Ishikawa (cell line): ENCODE data around the gene EVC2.

Experiments used
- CEBPB ChIP-seq: IDR thresholded peaks from 2 replicates; pipeline ENCODE4 v1.6.1; 2012
- EP300 ChIP-seq: IDR thresholded peaks from 2 replicates; pipeline ENCODE4 v1.6.1; 2012; ENCODE audit warnings: borderline replicate concordance
- NFIC ChIP-seq: IDR thresholded peaks from 2 replicates; pipeline ENCODE4 v1.6.1; 2012
- RAD21 ChIP-seq: IDR thresholded peaks from 2 replicates; pipeline ENCODE4 v1.6.1; 2012; ENCODE audit warnings: low read depth
- TAF1 ChIP-seq: IDR thresholded peaks from 2 replicates; pipeline ENCODE4 v1.6.1; 2012; ENCODE audit warnings: low read depth, mild to moderate bottlenecking
- TCF12 ChIP-seq: IDR thresholded peaks from 2 replicates; pipeline ENCODE4 v1.6.1; 2012; ENCODE audit warnings: low read depth
- TEAD4 ChIP-seq: IDR thresholded peaks from 2 replicates; pipeline ENCODE4 v1.6.1; 2012
- TF ChIP-seq, protein P1 (sequence below): IDR thresholded peaks from 2 replicates; pipeline ENCODE4 v1.6.1; 2012
- TF ChIP-seq, protein P2 (sequence below): IDR thresholded peaks from 2 replicates; pipeline ENCODE4 v1.6.1; 2012; ENCODE audit warnings: low read depth, mild to moderate bottlenecking

DNA sequence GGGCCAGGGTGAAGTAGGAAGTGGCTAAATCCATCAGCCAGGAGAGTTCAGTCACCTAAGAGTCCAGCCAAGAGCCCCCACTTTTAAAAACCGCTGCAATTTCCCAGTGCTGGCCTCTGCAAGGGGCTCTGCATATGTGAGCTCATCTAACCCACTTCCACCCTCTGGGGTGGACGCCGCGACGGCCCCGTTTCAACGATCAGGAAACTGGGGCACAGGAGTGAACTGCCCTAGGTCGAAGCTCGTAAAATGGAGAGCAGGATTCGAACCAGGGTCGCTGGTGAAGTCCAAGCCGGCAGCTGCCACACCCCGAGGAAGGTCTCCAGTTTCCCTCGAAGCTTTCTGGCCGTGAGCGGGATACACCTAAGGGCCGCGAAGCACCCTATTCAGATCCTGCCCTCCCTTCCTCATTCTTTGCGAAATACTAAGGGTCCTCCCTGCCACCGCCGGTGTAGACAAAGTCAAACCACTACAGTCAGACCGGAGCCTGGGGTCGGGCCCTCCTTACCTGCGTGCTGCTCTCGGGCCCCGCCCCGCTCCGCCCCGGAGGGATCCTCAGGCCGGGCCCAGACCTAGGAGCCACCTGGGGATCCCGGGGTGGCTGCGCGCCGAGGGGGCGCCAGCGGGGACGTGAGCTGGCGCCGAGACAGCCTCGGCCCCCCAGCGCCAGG, 446 bp downstream of the EVC2 start:
- TF ChIP-seq NFIC (no peak), TAF1 (no peak), RAD21 (no peak), CEBPB (no peak), EP300 (no peak), TEAD4 (no peak), TCF12 (no peak)
- TF ChIP-seq, protein P1, sequence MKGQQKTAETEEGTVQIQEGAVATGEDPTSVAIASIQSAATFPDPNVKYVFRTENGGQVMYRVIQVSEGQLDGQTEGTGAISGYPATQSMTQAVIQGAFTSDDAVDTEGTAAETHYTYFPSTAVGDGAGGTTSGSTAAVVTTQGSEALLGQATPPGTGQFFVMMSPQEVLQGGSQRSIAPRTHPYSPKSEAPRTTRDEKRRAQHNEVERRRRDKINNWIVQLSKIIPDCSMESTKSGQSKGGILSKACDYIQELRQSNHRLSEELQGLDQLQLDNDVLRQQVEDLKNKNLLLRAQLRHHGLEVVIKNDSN = no peak
- TF ChIP-seq, protein P2, sequence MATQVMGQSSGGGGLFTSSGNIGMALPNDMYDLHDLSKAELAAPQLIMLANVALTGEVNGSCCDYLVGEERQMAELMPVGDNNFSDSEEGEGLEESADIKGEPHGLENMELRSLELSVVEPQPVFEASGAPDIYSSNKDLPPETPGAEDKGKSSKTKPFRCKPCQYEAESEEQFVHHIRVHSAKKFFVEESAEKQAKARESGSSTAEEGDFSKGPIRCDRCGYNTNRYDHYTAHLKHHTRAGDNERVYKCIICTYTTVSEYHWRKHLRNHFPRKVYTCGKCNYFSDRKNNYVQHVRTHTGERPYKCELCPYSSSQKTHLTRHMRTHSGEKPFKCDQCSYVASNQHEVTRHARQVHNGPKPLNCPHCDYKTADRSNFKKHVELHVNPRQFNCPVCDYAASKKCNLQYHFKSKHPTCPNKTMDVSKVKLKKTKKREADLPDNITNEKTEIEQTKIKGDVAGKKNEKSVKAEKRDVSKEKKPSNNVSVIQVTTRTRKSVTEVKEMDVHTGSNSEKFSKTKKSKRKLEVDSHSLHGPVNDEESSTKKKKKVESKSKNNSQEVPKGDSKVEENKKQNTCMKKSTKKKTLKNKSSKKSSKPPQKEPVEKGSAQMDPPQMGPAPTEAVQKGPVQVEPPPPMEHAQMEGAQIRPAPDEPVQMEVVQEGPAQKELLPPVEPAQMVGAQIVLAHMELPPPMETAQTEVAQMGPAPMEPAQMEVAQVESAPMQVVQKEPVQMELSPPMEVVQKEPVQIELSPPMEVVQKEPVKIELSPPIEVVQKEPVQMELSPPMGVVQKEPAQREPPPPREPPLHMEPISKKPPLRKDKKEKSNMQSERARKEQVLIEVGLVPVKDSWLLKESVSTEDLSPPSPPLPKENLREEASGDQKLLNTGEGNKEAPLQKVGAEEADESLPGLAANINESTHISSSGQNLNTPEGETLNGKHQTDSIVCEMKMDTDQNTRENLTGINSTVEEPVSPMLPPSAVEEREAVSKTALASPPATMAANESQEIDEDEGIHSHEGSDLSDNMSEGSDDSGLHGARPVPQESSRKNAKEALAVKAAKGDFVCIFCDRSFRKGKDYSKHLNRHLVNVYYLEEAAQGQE = no peak
